ENCODE results near the gene SOX6.
"Not testable (repeated sequence)": the region's sequence is repeated elsewhere in the genome, so short reads cannot be mapped to it uniquely, and the experiment has no call there.

The SOX6 gene

DNA sequence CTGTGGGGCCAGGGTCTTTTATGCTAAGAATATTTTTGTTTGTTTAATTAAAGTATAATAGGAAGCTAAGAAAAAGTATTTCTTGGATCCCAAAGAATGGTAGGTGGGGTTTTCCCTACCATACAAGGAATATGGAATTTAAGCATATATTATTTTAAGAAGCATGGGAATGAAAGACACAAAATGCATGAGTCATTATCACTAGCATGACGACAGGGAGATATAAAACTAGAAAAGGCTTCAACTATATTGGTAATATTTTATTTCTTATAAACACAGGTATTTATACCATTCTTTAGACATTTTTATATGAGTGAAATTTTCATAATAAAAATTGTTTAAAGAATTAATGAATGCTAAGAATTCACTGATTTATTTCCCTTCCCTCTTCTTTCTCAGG is 39.3 kb upstream of the SOX6 start:
- no peak for DNase-seq (ENCODE audit: low read depth)
- TF ChIP-seq, protein P1, sequence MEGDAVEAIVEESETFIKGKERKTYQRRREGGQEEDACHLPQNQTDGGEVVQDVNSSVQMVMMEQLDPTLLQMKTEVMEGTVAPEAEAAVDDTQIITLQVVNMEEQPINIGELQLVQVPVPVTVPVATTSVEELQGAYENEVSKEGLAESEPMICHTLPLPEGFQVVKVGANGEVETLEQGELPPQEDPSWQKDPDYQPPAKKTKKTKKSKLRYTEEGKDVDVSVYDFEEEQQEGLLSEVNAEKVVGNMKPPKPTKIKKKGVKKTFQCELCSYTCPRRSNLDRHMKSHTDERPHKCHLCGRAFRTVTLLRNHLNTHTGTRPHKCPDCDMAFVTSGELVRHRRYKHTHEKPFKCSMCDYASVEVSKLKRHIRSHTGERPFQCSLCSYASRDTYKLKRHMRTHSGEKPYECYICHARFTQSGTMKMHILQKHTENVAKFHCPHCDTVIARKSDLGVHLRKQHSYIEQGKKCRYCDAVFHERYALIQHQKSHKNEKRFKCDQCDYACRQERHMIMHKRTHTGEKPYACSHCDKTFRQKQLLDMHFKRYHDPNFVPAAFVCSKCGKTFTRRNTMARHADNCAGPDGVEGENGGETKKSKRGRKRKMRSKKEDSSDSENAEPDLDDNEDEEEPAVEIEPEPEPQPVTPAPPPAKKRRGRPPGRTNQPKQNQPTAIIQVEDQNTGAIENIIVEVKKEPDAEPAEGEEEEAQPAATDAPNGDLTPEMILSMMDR (conservative IDR thresholded peaks at IDR 0.05; ENCODE audit: low read depth, low read length): no peak

DNA sequence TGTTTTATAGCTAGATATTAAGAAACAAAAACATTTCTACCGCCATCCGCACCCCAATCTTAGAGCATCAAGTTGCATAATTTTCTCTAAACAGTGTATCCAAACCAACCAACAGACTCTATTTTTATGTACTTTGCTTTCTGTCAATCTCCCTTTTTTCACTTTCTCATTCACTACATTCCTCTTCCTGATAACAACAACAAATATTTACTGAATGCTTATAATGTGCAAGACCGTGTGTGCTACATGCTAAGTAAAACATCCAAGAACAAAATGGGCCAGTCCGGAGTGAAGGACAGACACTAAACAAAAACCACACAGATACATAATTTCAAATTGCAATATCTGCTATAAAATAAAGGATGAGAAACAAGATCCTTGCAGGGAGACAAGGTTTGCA is 38.6 kb upstream of the SOX6 start:
- no peak overlapping the region for H3K4me3 ChIP-seq (ENCODE audit: low read length)
- no peak for DNase-seq (ENCODE audit: low read depth)
- TF ChIP-seq, protein P1 (conservative IDR thresholded peaks at IDR 0.05; ENCODE audit: low read depth, low read length): no peak

More for the DNA sequence above, 39.3 kb upstream of the SOX6 start:
- no peak overlapping the region for H3K4me3 ChIP-seq (ENCODE audit: low read length)

DNA sequence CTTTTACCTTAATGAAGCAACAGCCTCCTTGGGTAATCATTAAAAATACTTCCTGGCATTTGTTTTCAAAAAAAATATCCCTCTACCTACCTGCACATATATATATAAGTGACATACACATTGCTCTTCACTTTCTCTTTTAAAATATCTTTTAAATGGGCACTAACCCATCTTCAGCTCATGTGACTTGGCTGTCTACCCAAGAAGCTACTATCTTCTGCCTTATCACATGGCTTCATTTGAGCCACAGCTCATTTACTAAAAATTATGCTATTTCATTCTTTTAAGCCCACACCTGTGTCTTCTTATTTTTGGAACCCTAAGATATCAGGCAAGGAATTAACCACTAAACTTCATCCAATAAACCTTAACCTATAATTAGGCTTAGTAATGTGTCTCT is 37.0 kb upstream of the SOX6 start:
- TF ChIP-seq, protein P1 (conservative IDR thresholded peaks at IDR 0.05; ENCODE audit: low read depth, low read length): no peak
- H3K4me3 ChIP-seq (ENCODE audit: low read length): no peak overlapping the region
- no peak for DNase-seq (ENCODE audit: low read depth)

DNA sequence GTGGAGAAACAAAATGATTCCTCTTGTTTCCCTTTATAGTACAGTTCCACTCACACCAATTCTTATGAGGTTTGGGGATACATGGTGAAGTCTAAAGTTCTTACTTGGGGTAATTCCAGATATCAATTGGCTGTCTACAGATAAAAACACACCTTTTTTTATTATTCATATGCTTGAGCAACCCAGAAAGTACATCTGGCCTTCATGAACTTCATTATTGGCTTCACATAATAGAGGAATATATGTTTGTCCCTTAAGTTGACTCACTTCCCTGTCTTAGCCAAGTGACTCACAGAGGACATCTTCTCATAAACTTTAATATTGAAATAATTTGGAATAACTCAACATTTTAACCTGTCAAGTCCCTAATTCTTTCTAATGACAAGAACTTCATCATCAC is 36.3 kb upstream of the SOX6 start:
- no peak overlapping the region for H3K4me3 ChIP-seq (ENCODE audit: low read length)
- TF ChIP-seq, protein P1 (conservative IDR thresholded peaks at IDR 0.05; ENCODE audit: low read depth, low read length): no peak
- no peak for DNase-seq (ENCODE audit: low read depth)

DNA sequence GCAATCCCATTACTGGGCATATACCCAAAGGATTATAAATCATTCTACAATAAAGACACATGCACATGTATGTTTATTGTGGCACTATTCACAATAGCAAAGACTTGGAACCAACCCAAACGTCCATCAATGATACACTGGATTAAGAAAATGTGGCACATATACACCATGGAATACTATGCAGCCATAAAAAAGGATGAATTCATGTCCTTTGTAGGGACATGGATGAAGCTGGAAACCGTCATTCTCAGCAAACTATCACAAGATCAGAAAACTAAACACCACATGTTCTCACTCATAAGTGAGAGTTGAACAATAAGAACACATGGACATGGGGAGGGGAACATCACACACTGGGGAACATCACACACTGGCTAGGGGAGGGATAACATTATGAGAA is 34.5 kb upstream of the SOX6 start:
- not testable (repeated sequence) for H3K4me3 ChIP-seq (ENCODE audit: low read length); DNase-seq (ENCODE audit: low read depth)

DNA sequence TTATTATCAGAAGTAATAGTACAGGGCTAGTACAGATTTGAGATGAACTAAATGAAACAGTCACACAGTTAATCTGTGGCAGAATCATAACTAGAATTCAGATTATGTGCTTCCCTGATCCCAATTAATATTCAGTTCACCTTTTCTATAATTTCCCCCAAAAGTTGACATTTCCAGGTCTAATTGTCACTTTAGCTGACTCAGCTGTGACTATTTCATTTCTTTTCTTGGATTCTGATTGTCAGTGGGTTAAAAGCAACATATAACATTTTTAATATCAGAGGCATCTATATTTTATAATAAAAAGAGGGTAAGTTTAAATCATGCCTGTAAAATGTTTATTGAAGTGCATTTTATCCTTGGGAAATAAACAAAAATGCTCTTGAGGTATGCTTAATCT is 28.8 kb upstream of the SOX6 start:
- DNase-seq (ENCODE audit: low read depth): no peak
- TF ChIP-seq, protein P1 (conservative IDR thresholded peaks at IDR 0.05; ENCODE audit: low read depth, low read length): no peak
- no peak overlapping the region for H3K4me3 ChIP-seq (ENCODE audit: low read length)

DNA sequence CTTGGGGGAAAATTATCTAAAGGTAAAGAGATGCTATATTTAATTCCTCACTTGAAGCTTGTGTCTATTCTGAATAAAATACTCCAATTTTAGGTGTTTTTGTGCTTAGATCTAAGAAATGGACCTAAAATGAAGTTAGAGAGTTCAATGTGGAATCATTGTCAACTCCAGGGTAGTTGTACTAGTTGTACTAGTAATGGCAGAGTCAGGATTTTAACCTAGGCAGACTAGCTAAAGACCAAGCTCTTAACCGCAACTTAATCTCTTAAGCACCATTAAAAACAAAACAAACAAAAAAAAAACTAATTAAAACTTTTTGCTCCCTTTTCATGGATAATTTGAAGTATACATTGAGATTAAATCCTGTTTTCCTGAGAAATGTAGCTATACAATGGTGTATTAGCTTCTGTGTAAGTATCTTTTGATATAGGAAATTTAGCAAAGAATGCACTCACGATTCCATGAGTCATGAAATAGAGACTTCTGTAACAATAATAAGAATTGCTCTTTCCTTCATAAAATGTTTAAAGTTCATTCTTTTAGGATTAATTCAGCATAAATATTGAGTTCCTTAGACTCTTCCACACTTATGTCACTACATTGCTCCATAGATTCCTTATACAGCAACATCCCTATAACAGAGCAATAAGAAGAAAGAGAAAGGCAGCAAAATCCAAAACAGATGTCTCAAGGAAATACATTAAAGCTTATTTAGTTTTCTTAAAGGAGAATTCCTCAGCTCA is 26.5 kb upstream of the SOX6 start:
- TF ChIP-seq, protein P1 (conservative IDR thresholded peaks at IDR 0.05; ENCODE audit: low read depth, low read length): no peak
- H3K4me3 ChIP-seq (ENCODE audit: low read length): no peak overlapping the region
- no peak for DNase-seq (ENCODE audit: low read depth)
